PC-9 (cell line): ENCODE data around the gene DDX42. TPM values are rescaled to one million over a fixed set of nuclear protein-coding genes. Genes with fewer than 3 reads are reported as not detected.

Source experiments
- BruUV-seq: library from RNA; stranded (reverse); fragments of 400-500 nt; replicated peaks from 2 replicates; lab custom pipeline; 2021; lab: Mats Ljungman, UMichigan
- CTCF ChIA-PET: fragments of 300-600 bp; sonication (Branson Sonifier 250); formaldehyde crosslinking; loops from one replicate; lab custom pipeline; 2022; ENCODE audit warnings: antibody characterized with exemption; lab: Charles Lee
- POLR2A ChIA-PET: fragments of 300-600 bp; sonication (Branson Sonifier 250); formaldehyde crosslinking; loops from one replicate; lab custom pipeline; 2022; ENCODE audit warnings: antibody characterized with exemption; ENCODE audit not compliant: unreplicated experiment; lab: Charles Lee
- DNase-seq, 2 experiments: peaks; one replicate each; pipeline versions ENCODE4 v3.0.0 to v3.0.0-alpha.2; 2015 to 2022; ENCODE audit warnings: mixed read lengths in 1 of 2
- H2AFZ ChIP-seq: fragments of 200-600 bp; sonication (generic); 2 replicates; pipeline ENCODE4 v1.8.1; 2017; ENCODE audit warnings: antibody characterized with exemption
- H3F3A ChIP-seq: fragments of 200-600 bp; sonication (generic); 2 replicates; pipeline ENCODE4 v1.8.1; 2017; ENCODE audit warnings: antibody characterized with exemption, mild to moderate bottlenecking, low read depth; ENCODE audit not compliant: insufficient read depth
- H3K27ac ChIP-seq: fragments of 200-600 bp; sonication (generic); 2 replicates; pipeline ENCODE4 v1.6.1; 2016; ENCODE audit warnings: mixed run types
- H3K27me3 ChIP-seq: fragments of 200-600 bp; sonication (generic); 2 replicates; pipeline ENCODE4 v1.6.1; 2016; ENCODE audit warnings: low read depth, mixed run types; ENCODE audit not compliant: insufficient read depth
- H3K36me3 ChIP-seq: fragments of 200-600 bp; sonication (generic); 2 replicates; pipeline ENCODE4 v1.6.1; 2016; ENCODE audit warnings: low read depth, mixed run types
- H3K4me1 ChIP-seq: fragments of 200-600 bp; sonication (generic); replicated peaks from 2 replicates; pipeline ENCODE4 v1.6.1; 2016; ENCODE audit warnings: mixed run types; ENCODE audit not compliant: insufficient read depth
- H3K4me2 ChIP-seq: fragments of 200-600 bp; sonication (generic); 2 replicates; pipeline ENCODE4 v1.6.1; 2017; ENCODE audit warnings: mixed run types
- H3K4me3 ChIP-seq: fragments of 200-600 bp; sonication (generic); 2 replicates; pipeline ENCODE4 v1.6.1; 2016; ENCODE audit warnings: mixed run types
- H3K79me2 ChIP-seq: fragments of 200-600 bp; sonication (generic); 2 replicates; pipeline ENCODE4 v1.6.1; 2017; ENCODE audit warnings: low read depth, mixed run types
- H3K9me2 ChIP-seq: fragments of 200-600 bp; sonication (generic); 2 replicates; pipeline ENCODE4 v1.8.1; 2017; ENCODE audit warnings: mild to moderate bottlenecking; ENCODE audit not compliant: insufficient read depth
- H3K9me3 ChIP-seq: fragments of 200-600 bp; sonication (generic); 2 replicates; pipeline ENCODE4 v1.8.1; 2016; ENCODE audit warnings: low read depth; ENCODE audit not compliant: insufficient read depth
- H4K20me1 ChIP-seq: fragments of 200-600 bp; sonication (generic); 2 replicates; pipeline ENCODE4 v1.8.1; 2017; ENCODE audit not compliant: insufficient read depth
- EZH2 ChIP-seq: fragments of 200-600 bp; sonication (generic); IDR thresholded peaks from 2 replicates; pipeline ENCODE4 v1.8.0; 2017; ENCODE audit warnings: antibody characterized with exemption, low read depth
- intact Hi-C: fragments of 100-400 bp; cut with micrococcal nuclease; formaldehyde crosslinking; loops from one replicate; pipeline ENCODE4 v1.10.0; 2022; ENCODE audit not compliant: unreplicated experiment
- total RNA-seq: library from RNA; stranded (reverse); gene quantifications from 2 replicates; pipeline ENCODE4 v1.2.3, GENCODE V29; 2021
- TF ChIP-seq, protein P1 (sequence below): fragments of 200-600 bp; sonication (generic); conservative IDR thresholded peaks from 2 replicates; pipeline ENCODE4 v1.6.1; 2017; ENCODE audit warnings: mixed run types, antibody characterized with exemption, mild to moderate bottlenecking, moderate library complexity

DDX42 gene
- total RNA-seq, 1 experiment from 2014 or later, result 107 TPM

DNA sequence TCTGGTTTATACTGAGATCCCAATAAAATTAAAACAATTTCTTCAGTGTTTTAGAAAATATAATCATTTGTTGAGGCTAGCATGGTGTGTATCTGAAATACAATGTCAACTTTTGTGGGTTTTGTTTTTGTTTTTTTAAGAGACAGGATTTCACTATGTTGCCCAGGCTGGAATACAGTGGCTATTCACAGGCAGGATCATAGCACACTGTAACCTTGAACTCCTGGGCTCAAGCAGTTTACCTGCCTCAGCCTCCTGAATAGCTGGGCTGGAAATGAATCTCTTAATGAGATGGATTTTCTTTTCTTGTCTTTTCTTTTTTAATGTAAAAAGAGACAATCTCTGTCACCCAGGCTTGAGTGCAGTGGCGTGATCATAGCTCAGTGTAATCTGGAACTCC lies 12.1 kb downstream of the DDX42 start:
- peak overlapping the region; percentile 83 for H3K27ac ChIP-seq
- H4K20me1 ChIP-seq, result peaks cover 58% of the 10 kb centered on the region
- H3K27me3 ChIP-seq, result no peaks in the 10 kb centered on the region
- ChIA-PET POLR2A (no interaction called here), CTCF (no interaction called here)
- H2AFZ ChIP-seq, result no peak overlapping the region
- peaks cover 55% of the 10 kb centered on the region for H3F3A ChIP-seq
- no peaks in the 10 kb centered on the region for H3K9me2 ChIP-seq
- no peak for TF ChIP-seq EZH2
- TF ChIP-seq, protein P1, sequence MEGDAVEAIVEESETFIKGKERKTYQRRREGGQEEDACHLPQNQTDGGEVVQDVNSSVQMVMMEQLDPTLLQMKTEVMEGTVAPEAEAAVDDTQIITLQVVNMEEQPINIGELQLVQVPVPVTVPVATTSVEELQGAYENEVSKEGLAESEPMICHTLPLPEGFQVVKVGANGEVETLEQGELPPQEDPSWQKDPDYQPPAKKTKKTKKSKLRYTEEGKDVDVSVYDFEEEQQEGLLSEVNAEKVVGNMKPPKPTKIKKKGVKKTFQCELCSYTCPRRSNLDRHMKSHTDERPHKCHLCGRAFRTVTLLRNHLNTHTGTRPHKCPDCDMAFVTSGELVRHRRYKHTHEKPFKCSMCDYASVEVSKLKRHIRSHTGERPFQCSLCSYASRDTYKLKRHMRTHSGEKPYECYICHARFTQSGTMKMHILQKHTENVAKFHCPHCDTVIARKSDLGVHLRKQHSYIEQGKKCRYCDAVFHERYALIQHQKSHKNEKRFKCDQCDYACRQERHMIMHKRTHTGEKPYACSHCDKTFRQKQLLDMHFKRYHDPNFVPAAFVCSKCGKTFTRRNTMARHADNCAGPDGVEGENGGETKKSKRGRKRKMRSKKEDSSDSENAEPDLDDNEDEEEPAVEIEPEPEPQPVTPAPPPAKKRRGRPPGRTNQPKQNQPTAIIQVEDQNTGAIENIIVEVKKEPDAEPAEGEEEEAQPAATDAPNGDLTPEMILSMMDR, result no peak
- peaks cover 49% of the 10 kb centered on the region for H3K4me1 ChIP-seq
- 0 out of 2 replicates have a peak overlapping the region, but pooled peaks have one; percentile 25 for H3K4me2 ChIP-seq
- no peaks in the 10 kb centered on the region for H3K9me3 ChIP-seq
- H3K36me3 ChIP-seq, result peaks cover 43% of the 10 kb centered on the region
- no TSS peak for BruUV-seq
- DNase-seq, result no peak
- no peak overlapping the region for H3K4me3 ChIP-seq
- peaks cover 100% of the 10 kb centered on the region for H3K79me2 ChIP-seq
- intact Hi-C loops, result no loop called here

DNA sequence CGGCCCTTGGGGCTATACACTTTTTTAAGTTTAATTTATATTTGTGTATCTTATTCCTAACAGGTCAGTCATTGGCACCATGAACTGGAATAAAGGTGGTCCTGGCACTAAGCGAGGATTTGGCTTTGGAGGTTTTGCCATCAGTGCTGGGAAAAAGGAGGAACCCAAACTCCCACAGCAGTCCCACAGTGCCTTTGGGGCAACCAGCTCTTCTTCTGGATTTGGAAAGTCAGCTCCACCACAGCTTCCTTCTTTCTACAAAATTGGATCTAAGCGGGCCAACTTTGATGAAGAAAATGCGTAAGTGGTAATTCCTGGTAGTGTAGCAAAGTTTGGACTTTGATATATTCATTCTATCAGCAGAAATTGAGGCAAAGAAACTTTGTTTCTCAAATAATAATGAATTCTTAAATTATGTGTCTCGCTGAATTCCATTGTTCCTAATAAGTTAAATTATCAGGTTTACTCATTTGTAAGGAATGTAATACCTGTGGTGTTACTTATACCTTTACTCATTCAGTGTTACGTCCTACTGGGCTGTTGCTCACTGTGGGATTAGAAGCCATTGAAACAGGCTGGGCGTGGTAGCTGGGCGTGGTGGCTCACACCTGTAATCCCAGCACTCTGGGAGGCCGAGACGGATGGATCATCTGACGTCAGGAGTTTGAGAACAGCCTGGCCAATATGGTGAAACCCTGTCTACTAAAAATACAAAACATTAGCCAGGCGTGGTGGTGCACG lies 13.2 kb downstream of the DDX42 start:
- ChIA-PET CTCF (no interaction called here), POLR2A (interaction anchor here (0.7 kb wide), 2 partner anchors 17 to 33 kb away, joined by 4 to 8 read pairs; no protein-coding TSS in a partner anchor)
- Histone ChIP-seq H2AFZ (no peak overlapping the region), H3K27ac (peak overlapping the region; percentile 83), H3F3A (peaks cover 54% of the 10 kb centered on the region), H3K4me1 (peaks cover 44% of the 10 kb centered on the region), H3K4me3 (no peak overlapping the region), H3K9me3 (no peaks in the 10 kb centered on the region), H3K27me3 (no peaks in the 10 kb centered on the region), H3K36me3 (peaks cover 45% of the 10 kb centered on the region), H3K4me2 (peak overlapping the region; percentile 22; the same call in 1 of the 2 replicates), H3K79me2 (peaks cover 98% of the 10 kb centered on the region), H4K20me1 (peaks cover 56% of the 10 kb centered on the region), H3K9me2 (no peaks in the 10 kb centered on the region)
- intact Hi-C loops, result no loop called here
- TSS peak; percentile 33 for BruUV-seq
- TF ChIP-seq, protein P1, result no peak
- TF ChIP-seq EZH2, result no peak
- peak; percentile 56 to 85 for DNase-seq

DNA sequence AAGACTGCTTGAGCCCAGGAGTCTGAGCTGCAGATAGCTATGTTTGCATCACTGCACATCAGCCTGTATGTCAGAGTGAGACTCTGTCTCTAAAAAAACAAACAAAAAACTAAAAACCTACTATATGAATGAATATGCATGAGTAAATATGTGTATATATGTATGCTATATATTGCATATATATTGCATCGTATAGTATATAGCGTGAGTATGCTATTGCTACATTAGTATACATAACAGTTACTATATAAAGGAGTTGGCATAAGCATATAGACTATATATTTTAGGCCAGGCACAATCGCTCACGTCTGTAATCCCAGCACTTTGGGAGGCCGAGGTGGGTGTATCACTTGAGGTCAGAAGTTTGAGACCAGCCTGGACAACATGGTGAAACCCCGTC lies 16.1 kb downstream of the DDX42 start:
- H2AFZ ChIP-seq, result no peak overlapping the region
- peaks cover 38% of the 10 kb centered on the region for H4K20me1 ChIP-seq
- no TSS peak for BruUV-seq
- peaks cover 22% of the 10 kb centered on the region for H3K4me1 ChIP-seq
- H3K36me3 ChIP-seq, result peaks cover 60% of the 10 kb centered on the region
- no peak overlapping the region for H3K4me3 ChIP-seq
- no peaks in the 10 kb centered on the region for H3K9me3 ChIP-seq
- H3K27ac ChIP-seq, result no peak overlapping the region
- ChIA-PET POLR2A (interaction anchor here (0.6 kb wide), 1 partner anchor 16 kb away, joined by 3 read pairs; the partner anchor contains the start of gene CCDC47), CTCF (no interaction called here)
- no peaks in the 10 kb centered on the region for H3K9me2 ChIP-seq
- no peak overlapping the region for H3K4me2 ChIP-seq
- TF ChIP-seq, protein P1, result no peak
- no peak for TF ChIP-seq EZH2
- H3F3A ChIP-seq, result peaks cover 31% of the 10 kb centered on the region
- intact Hi-C loops, result no loop called here
- peaks cover 86% of the 10 kb centered on the region for H3K79me2 ChIP-seq
- no peaks in the 10 kb centered on the region for H3K27me3 ChIP-seq
- DNase-seq, result no peak
